Activated CD8-positive, alpha-beta T cell treated with anti-CD3 and anti-CD28 coated beads for 36 hours (primary cell): ENCODE data around the gene REM1. TPM values are rescaled to one million over a fixed set of nuclear protein-coding genes. Genes with fewer than 3 reads are reported as not detected.

Experiments
- ATAC-seq: fragments of 200-7000 bp; cut with Tn5 transposase; one replicate; pipeline ENCODE4 v1.10.0; 2021; ENCODE audit warnings: mild to moderate bottlenecking, moderate library complexity
- CTCF ChIA-PET: fragments of 350-600 bp; sonication (Branson Sonifier 250); formaldehyde crosslinking; loops from one replicate; lab custom pipeline; 2021; ENCODE audit warnings: antibody characterized with exemption; lab: Charles Lee
- POLR2A ChIA-PET: fragments of 350-600 bp; sonication (Branson Sonifier 250); formaldehyde crosslinking; loops from one replicate; lab custom pipeline; 2021; ENCODE audit warnings: antibody characterized with exemption; lab: Charles Lee
- DNase-seq: peaks from one replicate; pipeline ENCODE4 v3.0.0-alpha.2; 2020
- H3K27ac Mint-ChIP-seq: one replicate; pipeline ENCODE4 v1.8.0; 2021; ENCODE audit warnings: mild to moderate bottlenecking, mixed read lengths
- H3K27me3 Mint-ChIP-seq: one replicate; pipeline ENCODE4 v1.8.0; 2021; ENCODE audit warnings: mixed read lengths
- H3K36me3 Mint-ChIP-seq: one replicate; pipeline ENCODE4 v1.8.0; 2021; ENCODE audit warnings: low read depth, mixed read lengths
- H3K4me1 Mint-ChIP-seq: one replicate; pipeline ENCODE4 v1.8.0; 2021; ENCODE audit warnings: low read depth, mixed read lengths
- H3K4me3 Mint-ChIP-seq: one replicate; pipeline ENCODE4 v1.8.0; 2021; ENCODE audit warnings: mild to moderate bottlenecking, moderate library complexity, mixed read lengths
- H3K9me3 Mint-ChIP-seq: one replicate; pipeline ENCODE4 v1.8.0; 2021; ENCODE audit warnings: mixed read lengths
- intact Hi-C: fragments of 100-400 bp; cut with micrococcal nuclease; formaldehyde crosslinking; loops from one replicate; pipeline ENCODE4 v1.10.0; 2022
- total RNA-seq, 2 experiments: library from RNA; stranded (reverse); gene quantifications; one replicate each; pipeline ENCODE4 v1.2.3, GENCODE V29; 2021
- TF ChIP-seq, protein P1 (sequence below): fragments of 200-600 bp; IDR thresholded peaks from one replicate; pipeline ENCODE4 v1.8.0; 2022; ENCODE audit warnings: antibody characterized with exemption, mild to moderate bottlenecking

The REM1 gene
- total RNA-seq, 2 experiments from 2014 or later, result not detected

DNA sequence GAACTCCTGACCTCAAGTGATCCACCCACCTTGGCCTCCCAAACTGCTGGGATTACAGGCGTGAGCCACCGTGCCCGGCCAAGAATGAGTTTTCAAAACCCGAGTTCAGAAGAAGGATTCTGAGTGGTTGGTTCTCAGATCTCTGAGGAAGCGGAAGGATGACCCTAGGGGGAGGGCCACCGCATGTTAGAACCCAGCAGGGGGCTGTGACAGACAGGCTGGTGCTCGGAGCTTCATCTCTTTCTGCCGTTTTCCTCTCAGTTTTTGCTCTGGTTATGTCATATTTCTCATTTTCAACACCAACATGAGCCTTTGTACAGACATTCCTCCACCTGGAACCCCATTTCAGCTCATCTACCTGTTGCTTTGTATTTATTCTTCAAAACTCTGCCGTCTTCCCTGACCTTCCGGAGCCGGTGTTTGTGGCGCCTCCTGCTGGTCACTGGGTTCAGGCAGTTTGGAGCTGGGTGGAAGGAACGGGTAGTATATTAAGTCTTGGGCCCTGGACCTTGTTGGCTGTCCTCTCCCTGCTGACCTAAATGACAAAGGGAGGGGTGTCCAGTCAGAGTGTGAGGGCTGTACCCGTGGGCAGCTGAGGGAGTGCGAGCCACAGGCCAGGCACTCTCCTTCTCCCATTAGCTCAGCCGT is 35.0 kb upstream of the REM1 start, which contains the start of gene DEFB123:
Gene DEFB123 (plus strand): TSS at position 621 of the 648 bp plus-strand sequence. CDS start 67 bp downstream, outside the sequence.
- no peak for ATAC-seq
- H3K4me1 Mint-ChIP-seq, result no peaks in the 10 kb centered on the region
- intact Hi-C loops, result no loop called here
- TF ChIP-seq, protein P1, sequence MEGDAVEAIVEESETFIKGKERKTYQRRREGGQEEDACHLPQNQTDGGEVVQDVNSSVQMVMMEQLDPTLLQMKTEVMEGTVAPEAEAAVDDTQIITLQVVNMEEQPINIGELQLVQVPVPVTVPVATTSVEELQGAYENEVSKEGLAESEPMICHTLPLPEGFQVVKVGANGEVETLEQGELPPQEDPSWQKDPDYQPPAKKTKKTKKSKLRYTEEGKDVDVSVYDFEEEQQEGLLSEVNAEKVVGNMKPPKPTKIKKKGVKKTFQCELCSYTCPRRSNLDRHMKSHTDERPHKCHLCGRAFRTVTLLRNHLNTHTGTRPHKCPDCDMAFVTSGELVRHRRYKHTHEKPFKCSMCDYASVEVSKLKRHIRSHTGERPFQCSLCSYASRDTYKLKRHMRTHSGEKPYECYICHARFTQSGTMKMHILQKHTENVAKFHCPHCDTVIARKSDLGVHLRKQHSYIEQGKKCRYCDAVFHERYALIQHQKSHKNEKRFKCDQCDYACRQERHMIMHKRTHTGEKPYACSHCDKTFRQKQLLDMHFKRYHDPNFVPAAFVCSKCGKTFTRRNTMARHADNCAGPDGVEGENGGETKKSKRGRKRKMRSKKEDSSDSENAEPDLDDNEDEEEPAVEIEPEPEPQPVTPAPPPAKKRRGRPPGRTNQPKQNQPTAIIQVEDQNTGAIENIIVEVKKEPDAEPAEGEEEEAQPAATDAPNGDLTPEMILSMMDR, result peak; percentile 51
- no peaks in the 10 kb centered on the region for H3K36me3 Mint-ChIP-seq
- no peaks in the 10 kb centered on the region for H3K9me3 Mint-ChIP-seq
- DNase-seq, result peak; percentile 15
- no peak within 1 kb of the TSS for H3K27ac Mint-ChIP-seq
- POLR2A ChIA-PET, result interaction anchor here (1.6 kb wide), 1 partner anchor 19 kb away, joined by 4 read pairs; no protein-coding TSS in a partner anchor
- no peaks in the 10 kb centered on the region for H3K27me3 Mint-ChIP-seq
- no peak within 1 kb of the TSS for H3K4me3 Mint-ChIP-seq
- CTCF ChIA-PET, result interaction anchor here (0.7 to 3.8 kb wide), 14 partner anchors 9 to 63 kb away, joined by 3 to 24 read pairs (median 4); no protein-coding TSS in a partner anchor

DNA sequence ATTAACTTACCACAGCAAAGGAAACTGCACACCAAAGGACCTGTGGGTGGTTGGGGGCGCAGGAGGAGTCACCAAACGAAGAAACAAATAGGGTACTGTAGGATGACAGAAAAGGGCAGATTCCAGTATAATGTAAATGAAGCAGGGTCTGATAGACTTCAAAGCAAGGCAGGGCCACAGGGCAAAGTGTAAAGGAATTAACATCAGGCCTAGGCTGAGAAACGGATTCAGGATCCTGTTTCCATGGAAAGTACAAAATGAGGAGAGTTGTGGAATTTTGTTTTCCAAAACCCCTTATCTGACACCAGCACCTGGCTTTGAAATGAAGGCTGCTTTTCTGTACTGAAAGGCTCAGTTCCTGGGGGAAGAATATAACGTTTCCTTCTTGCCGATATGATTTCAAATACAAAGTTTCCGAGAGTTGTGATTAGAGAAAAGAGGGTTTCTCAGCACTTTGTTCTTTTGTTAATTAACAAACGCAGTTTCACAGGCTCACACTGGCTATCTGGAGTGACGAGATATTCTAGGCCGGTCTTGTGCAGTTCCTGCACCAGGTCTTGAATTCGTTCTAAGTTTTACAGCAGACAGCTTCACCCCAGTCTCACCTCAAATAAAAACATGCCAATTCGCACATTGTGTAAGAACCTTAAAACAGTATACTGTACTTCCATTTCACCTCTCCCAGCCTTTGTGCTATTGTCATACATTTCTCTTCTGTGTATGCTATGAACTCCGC is 28.8 kb upstream of the REM1 start:
- Mint-ChIP-seq H3K4me3 (no peak overlapping the region), H3K27me3 (peaks cover 5% of the 10 kb centered on the region), H3K4me1 (no peaks in the 10 kb centered on the region), H3K27ac (no peak overlapping the region), H3K9me3 (peaks cover 2% of the 10 kb centered on the region), H3K36me3 (no peaks in the 10 kb centered on the region)
- DNase-seq (no peak), ATAC-seq (no peak)
- ChIA-PET CTCF (no interaction called here), POLR2A (no interaction called here)
- intact Hi-C loops, result no loop called here
- TF ChIP-seq, protein P1, result no peak

DNA sequence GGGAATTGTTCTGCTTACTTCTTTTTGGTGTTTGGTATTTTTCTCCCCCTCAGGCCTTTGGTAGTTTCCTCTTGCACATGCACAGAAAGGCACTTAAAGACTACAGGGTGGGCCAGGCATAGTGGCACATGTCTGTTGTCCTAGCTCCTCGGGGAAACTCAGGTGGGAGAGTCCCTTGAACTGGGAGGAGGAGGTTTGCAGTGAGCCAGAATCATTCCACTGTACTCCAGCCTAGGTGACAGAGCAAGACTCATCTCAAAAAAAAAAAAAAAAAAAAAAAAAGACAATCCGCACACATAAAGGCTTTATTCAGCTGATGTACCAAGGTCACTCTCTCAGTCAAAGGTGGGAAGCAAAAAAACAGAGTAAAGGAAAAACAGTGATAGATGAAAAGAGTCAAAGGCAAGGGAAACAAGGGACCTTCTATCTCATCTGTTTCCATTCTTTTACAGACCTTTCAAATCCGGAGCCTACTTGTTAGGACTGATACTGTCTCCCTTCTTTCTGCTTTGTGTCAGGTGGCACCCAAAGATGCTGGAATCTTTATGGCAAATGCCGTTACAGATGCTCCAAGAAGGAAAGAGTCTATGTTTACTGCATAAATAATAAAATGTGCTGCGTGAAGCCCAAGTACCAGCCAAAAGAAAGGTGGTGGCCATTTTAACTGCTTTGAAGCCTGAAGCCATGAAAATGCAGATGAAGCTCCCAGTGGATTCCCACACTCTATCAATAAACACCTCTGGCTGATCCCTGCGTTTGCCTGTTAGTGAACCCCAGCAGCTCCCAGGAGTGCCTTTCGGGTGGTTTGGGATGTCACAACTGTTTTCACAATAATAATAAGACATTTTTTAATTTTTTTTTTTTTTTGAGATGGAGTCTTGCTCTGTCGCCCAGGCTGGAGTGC is 25.3 kb upstream of the REM1 start:
- no peak overlapping the region for H3K27ac Mint-ChIP-seq
- peaks cover 2% of the 10 kb centered on the region for H3K9me3 Mint-ChIP-seq
- H3K4me1 Mint-ChIP-seq, result no peaks in the 10 kb centered on the region
- ChIA-PET CTCF (interaction anchor here (1.1 to 2.8 kb wide), 5 partner anchors 8 to 163 kb away, joined by 3 to 10 read pairs (median 3); no protein-coding TSS in a partner anchor), POLR2A (no interaction called here)
- DNase-seq (no peak), ATAC-seq (no peak)
- H3K4me3 Mint-ChIP-seq, result no peak overlapping the region
- peaks cover 10% of the 10 kb centered on the region for H3K27me3 Mint-ChIP-seq
- H3K36me3 Mint-ChIP-seq, result no peaks in the 10 kb centered on the region
- intact Hi-C loops, result no loop called here
- TF ChIP-seq, protein P1, result no peak

DNA sequence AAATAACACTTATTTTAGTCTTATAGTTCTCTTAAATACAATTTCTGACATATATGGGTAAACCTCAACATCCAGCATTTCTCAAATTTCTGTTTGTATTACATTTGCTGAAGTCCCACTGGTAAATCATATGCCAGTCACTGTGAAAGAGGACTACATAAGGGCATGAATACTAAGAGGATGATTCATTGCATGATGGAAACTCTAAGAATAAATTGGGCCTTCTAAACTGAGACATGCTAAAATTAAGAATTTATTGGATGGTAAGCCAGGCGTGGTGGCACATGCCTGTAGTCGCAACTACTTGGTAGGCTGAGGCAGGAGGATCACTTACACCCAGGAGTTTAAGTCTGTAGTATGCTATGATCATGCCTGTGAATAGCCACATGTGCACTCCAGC is 22.5 kb upstream of the REM1 start:
- H3K4me3 Mint-ChIP-seq, result no peak overlapping the region
- CTCF ChIA-PET, result no interaction called here
- H3K36me3 Mint-ChIP-seq, result no peaks in the 10 kb centered on the region

More for the DNA sequence above, 22.5 kb upstream of the REM1 start:
- no peak for DNase-seq
- H3K4me1 Mint-ChIP-seq, result no peaks in the 10 kb centered on the region
- no peak overlapping the region for H3K27ac Mint-ChIP-seq
- peaks cover 8% of the 10 kb centered on the region for H3K27me3 Mint-ChIP-seq
- no peak for ATAC-seq
- TF ChIP-seq, protein P1, result no peak
- H3K9me3 Mint-ChIP-seq, result peaks cover 2% of the 10 kb centered on the region
- POLR2A ChIA-PET, result no interaction called here
- intact Hi-C loops, result no loop called here
